K562 (cell line): ENCODE data around the gene CDC42EP3. TPM values are rescaled to one million over a fixed set of nuclear protein-coding genes. Genes with fewer than 3 reads are reported as not detected.

Experiments used
- ASH1L ChIP-seq: fragments of 450-650 bp; IDR thresholded peaks from 2 replicates; pipeline ENCODE4 v1.6.1; 2018; ENCODE audit warnings: borderline replicate concordance, mild to moderate bottlenecking, low read depth; ENCODE audit not compliant: partially characterized antibody
- BHLHE40 ChIP-seq: IDR thresholded peaks from 2 replicates; pipeline ENCODE4 v1.6.1; 2011; ENCODE audit warnings: low read length, improper control_type of control experiment
- CHCHD3 ChIP-seq: fragments of 250-450 bp; sonication (Bioruptor Pico); IDR thresholded peaks from 2 replicates; pipeline ENCODE4 v2.1.2; 2022; ENCODE audit warnings: mild to moderate bottlenecking
- ERF ChIP-seq: fragments of 450-650 bp; formaldehyde crosslinking; IDR thresholded peaks from 2 replicates; pipeline ENCODE4 v1.4.0; 2020; ENCODE audit warnings: mild to moderate bottlenecking, mixed read lengths
- FOXP4 ChIP-seq: sonication (generic); formaldehyde crosslinking; IDR thresholded peaks from 2 replicates; pipeline ENCODE4 v1.8.0; 2022; ENCODE audit warnings: mild to moderate bottlenecking, missing genetic modification reagents, borderline replicate concordance
- ILF3 ChIP-seq: fragments of 450-650 bp; IDR thresholded peaks from 2 replicates; pipeline ENCODE4 v1.6.1; 2018; ENCODE audit warnings: antibody characterized with exemption, mild to moderate bottlenecking, moderate library complexity, borderline replicate concordance
- ILK ChIP-seq: fragments of 450-650 bp; IDR thresholded peaks from 2 replicates; pipeline ENCODE4 v1.6.1; 2016; ENCODE audit warnings: missing genetic modification characterization, low read depth, mild to moderate bottlenecking, missing compliant biosample characterization, moderate library complexity, borderline replicate concordance
- LARP7 ChIP-seq: fragments of 450-650 bp; IDR thresholded peaks from 2 replicates; pipeline ENCODE4 v1.6.1; 2016
- MCM7 ChIP-seq, 2 experiments: fragments of 450-650 bp; IDR thresholded peaks; 2 replicates each; pipeline ENCODE4 v1.6.1; 2016 to 2018
- MLX ChIP-seq, 2 experiments: fragments of 450-650 bp in 1 of 2; sonication (generic) in 1 of 2; formaldehyde crosslinking; conservative IDR thresholded peaks; 2 replicates each; pipeline versions ENCODE4 v1.4.0 to v1.8.1; 2020 to 2022; ENCODE audit warnings: mild to moderate bottlenecking in 1 of 2, missing genetic modification reagents in 1 of 2
- MYNN ChIP-seq, 2 experiments: sonication (generic); formaldehyde crosslinking in 1 of 2; IDR thresholded peaks; 2 replicates each; pipeline versions ENCODE4 v1.5.0 to v1.6.1; 2016 to 2020; ENCODE audit warnings: antibody characterized with exemption in 1 of 2, missing genetic modification reagents in 1 of 2
- NR1H2 ChIP-seq: sonication (generic); formaldehyde crosslinking; IDR thresholded peaks from 2 replicates; pipeline ENCODE4 v1.4.0; 2020; ENCODE audit warnings: mild to moderate bottlenecking, missing genetic modification reagents
- THRAP3 ChIP-seq: fragments of 450-650 bp; IDR thresholded peaks from 2 replicates; pipeline ENCODE4 v1.6.1; 2016; ENCODE audit warnings: mild to moderate bottlenecking, inconsistent platforms, borderline replicate concordance
- ZFP30 ChIP-seq: fragments of 250-450 bp; sonication (Bioruptor Pico); IDR thresholded peaks from 2 replicates; pipeline ENCODE4 v1.8.0; 2022; ENCODE audit warnings: moderate library complexity, mild to moderate bottlenecking, inconsistent platforms, borderline replicate concordance
- ZNF583 ChIP-seq: fragments of 250-450 bp; sonication (Bioruptor Pico); IDR thresholded peaks from 2 replicates; pipeline ENCODE4 v1.4.0; 2020
- ZNF764 ChIP-seq: fragments of 250-450 bp; sonication (Bioruptor Pico); IDR thresholded peaks from 2 replicates; pipeline ENCODE4 v1.4.0; 2020; ENCODE audit warnings: low read depth, mild to moderate bottlenecking, moderate library complexity
- polyA plus RNA-seq, 8 experiments: library from polyadenylated mRNA; depleted of rRNA in 4 of 8; stranded (reverse) in 5 of 8; unstranded in 3 of 8; fragments of >200 nt; fragmentation: Nextera tagmentation in 2 of 8; fragmentation: Illumina TruSeq in 1 of 8; extraction: Ambion mirVana in 2 of 8; extraction: Trizol in 1 of 8; gene quantifications; 2 replicates each; pipeline versions ENCODE4 v1.2.1 to v1.2.3, GENCODE V29; 2011 to 2014; ENCODE audit warnings: inconsistent platforms in 1 of 8, missing spikeins in 1 of 8
- total RNA-seq, 7 experiments: library from RNA; depleted of rRNA in 6 of 7; stranded (reverse); fragments of >200 nt in 6 of 7; fragmentation: Illumina TruSeq in 2 of 7; extraction: Trizol in 2 of 7; gene quantifications; 2 replicates each; pipeline versions ENCODE4 v1.2.1 to v1.2.3, GENCODE V29; 2011 to 2021; ENCODE audit warnings: low replicate concordance in 1 of 7
- TF ChIP-seq, protein P1 (sequence below): sonication (generic); formaldehyde crosslinking; IDR thresholded peaks from 2 replicates; pipeline ENCODE4 v1.8.0; 2022; ENCODE audit warnings: missing genetic modification reagents, mild to moderate bottlenecking, borderline replicate concordance

CDC42EP3 gene
- total and polyA plus RNA-seq, 9 of the 15 experiments (the other 6 are each of a cell fraction or from before 2014, with no cell fraction given) = 0.72 to 6.4 (median 2.0) TPM

GRCh38 chr2:37654932-37655841 lies 16.3 kb downstream of the CDC42EP3 start (continued):
- no peak for TF ChIP-seq FOXP4 (CRISPR knock-in tag)
- TF ChIP-seq ASH1L = no peak
- TF ChIP-seq NR1H2 (CRISPR knock-in tag) = no peak
- TF ChIP-seq THRAP3 = no peak
- no peak for TF ChIP-seq CHCHD3
- TF ChIP-seq, protein P1, sequence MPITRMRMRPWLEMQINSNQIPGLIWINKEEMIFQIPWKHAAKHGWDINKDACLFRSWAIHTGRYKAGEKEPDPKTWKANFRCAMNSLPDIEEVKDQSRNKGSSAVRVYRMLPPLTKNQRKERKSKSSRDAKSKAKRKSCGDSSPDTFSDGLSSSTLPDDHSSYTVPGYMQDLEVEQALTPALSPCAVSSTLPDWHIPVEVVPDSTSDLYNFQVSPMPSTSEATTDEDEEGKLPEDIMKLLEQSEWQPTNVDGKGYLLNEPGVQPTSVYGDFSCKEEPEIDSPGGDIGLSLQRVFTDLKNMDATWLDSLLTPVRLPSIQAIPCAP (CRISPR knock-in tag) = no peak
- no peak for TF ChIP-seq LARP7
- TF ChIP-seq MCM7 (IDR thresholded peaks at IDR 0.05) = no peak
- no peak for TF ChIP-seq ZNF764 (CRISPR knock-in tag)
- TF ChIP-seq ILF3 = no peak
- no peak for TF ChIP-seq MYNN (IDR thresholded peaks at IDR 0.05)
- no peak for TF ChIP-seq MYNN (CRISPR knock-in tag; IDR thresholded peaks at IDR 0.05)
- no peak for TF ChIP-seq ERF (CRISPR knock-in tag)
- TF ChIP-seq ILK (tag) = no peak
- TF ChIP-seq BHLHE40 = peak; percentile 45; the same call in 1 of the 2 replicates
- TF ChIP-seq ZNF583 (CRISPR knock-in tag) = no peak
- no peak for TF ChIP-seq MLX (CRISPR knock-in tag; conservative IDR thresholded peaks at IDR 0.05)
- 0 out of 2 replicates have a peak, but pooled peaks have one; percentile 30 for TF ChIP-seq ZFP30 (CRISPR knock-in tag)
